Activated CD4-positive, alpha-beta memory T cell treated with anti-CD3 and anti-CD28 coated beads, Interleukin-2, amount 10 ng/mL, durations not matched to agents 7 days and 5 days (primary cell): Measurements from ENCODE around the gene ENTPD3. TPM values are rescaled to one million over a fixed set of nuclear protein-coding genes. Genes with fewer than 3 reads are reported as not detected.

ENCODE experiments used
- CTCF ChIA-PET: fragments of 350-600 bp; sonication (Branson Sonifier 250); formaldehyde crosslinking; loops from one replicate; lab custom pipeline; 2021; ENCODE audit warnings: antibody characterized with exemption, inconsistent platforms; lab: Charles Lee
- POLR2A ChIA-PET: fragments of 350-600 bp; sonication (Branson Sonifier 250); formaldehyde crosslinking; loops from one replicate; lab custom pipeline; 2021; ENCODE audit warnings: antibody characterized with exemption; lab: Charles Lee
- DNase-seq: peaks from one replicate; pipeline ENCODE4 v3.0.0-alpha.2; 2020
- H3K27ac Mint-ChIP-seq: one replicate; pipeline ENCODE4 v1.8.0; 2021; ENCODE audit warnings: mild to moderate bottlenecking, mixed read lengths
- H3K27me3 Mint-ChIP-seq: one replicate; pipeline ENCODE4 v1.8.0; 2021; ENCODE audit warnings: mixed read lengths
- H3K36me3 Mint-ChIP-seq: one replicate; pipeline ENCODE4 v1.8.0; 2021; ENCODE audit warnings: low read depth, mixed read lengths
- H3K4me1 Mint-ChIP-seq: one replicate; pipeline ENCODE4 v1.8.0; 2021; ENCODE audit warnings: mixed read lengths
- H3K4me3 Mint-ChIP-seq: one replicate; pipeline ENCODE4 v1.8.0; 2021; ENCODE audit warnings: mild to moderate bottlenecking, mixed read lengths
- H3K9me3 Mint-ChIP-seq: one replicate; pipeline ENCODE4 v1.8.0; 2021; ENCODE audit warnings: mixed read lengths
- total RNA-seq, 2 experiments: library from RNA; stranded (reverse); gene quantifications; one replicate each; pipeline ENCODE4 v1.2.3, GENCODE V29; 2021

Gene ENTPD3
- total RNA-seq, 2 experiments from 2014 or later: not detected

DNA sequence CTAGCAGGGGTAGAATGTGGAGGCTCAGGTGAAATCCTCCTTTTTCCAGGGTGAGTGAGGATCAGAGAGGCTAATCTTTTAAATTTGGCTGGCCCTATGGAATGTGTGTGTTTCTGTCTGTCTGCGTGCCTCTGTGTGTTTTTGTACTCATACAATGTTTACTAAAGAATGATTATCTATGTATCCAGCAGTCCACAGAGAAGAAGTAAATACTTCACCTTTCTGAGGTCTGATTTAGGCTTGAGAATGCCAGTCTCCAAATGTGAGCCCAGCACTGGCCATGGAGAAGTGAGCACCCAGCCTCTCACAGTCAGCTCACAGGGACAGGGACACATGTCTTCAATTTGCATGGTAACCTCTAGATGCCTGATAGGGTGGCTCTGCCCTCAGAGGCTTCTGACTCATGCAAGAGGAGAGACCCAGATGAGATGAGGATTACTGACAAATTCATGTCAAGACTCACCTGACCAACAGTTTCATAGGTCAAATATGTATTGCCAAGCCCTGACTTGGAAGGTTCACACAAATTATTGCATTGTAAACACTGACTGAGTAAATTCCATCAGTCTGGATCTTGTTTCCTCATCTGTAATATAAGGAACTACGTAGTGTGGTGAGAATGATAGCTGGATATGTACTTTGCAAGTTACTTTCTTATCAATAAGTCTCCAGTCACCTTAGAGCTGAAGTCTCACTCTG lies 31.0 kb downstream of the ENTPD3 start:
- H3K27ac Mint-ChIP-seq: no peak overlapping the region
- H3K4me1 Mint-ChIP-seq: no peaks in the 10 kb centered on the region
- no peak overlapping the region for H3K4me3 Mint-ChIP-seq
- ChIA-PET CTCF (no interaction called here), POLR2A (no interaction called here)
- no peaks in the 10 kb centered on the region for H3K9me3 Mint-ChIP-seq
- H3K36me3 Mint-ChIP-seq: no peaks in the 10 kb centered on the region
- DNase-seq: no peak
- H3K27me3 Mint-ChIP-seq: peaks cover 6% of the 10 kb centered on the region

DNA sequence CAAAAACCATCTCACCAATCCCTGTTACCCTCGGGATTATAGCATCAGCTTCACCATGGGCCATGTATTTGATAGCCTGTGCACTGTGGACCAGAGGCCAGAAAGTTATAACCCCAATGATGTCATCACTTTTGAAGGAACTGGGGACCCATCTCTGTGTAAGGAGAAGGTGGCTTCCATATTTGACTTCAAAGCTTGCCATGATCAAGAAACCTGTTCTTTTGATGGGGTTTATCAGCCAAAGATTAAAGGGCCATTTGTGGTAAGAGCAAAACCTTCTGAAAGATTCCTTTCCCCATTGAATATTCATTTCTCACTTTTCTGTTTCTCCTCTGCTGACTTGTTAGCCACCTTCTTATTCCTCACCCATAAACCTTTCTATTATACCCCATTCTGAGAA lies 35.9 kb downstream of the ENTPD3 start:
- ChIA-PET CTCF (no interaction called here), POLR2A (no interaction called here)
- Mint-ChIP-seq H3K27ac (no peak overlapping the region), H3K36me3 (no peaks in the 10 kb centered on the region), H3K4me1 (no peaks in the 10 kb centered on the region), H3K4me3 (no peak overlapping the region), H3K9me3 (no peaks in the 10 kb centered on the region), H3K27me3 (no peaks in the 10 kb centered on the region)
- no peak for DNase-seq

DNA sequence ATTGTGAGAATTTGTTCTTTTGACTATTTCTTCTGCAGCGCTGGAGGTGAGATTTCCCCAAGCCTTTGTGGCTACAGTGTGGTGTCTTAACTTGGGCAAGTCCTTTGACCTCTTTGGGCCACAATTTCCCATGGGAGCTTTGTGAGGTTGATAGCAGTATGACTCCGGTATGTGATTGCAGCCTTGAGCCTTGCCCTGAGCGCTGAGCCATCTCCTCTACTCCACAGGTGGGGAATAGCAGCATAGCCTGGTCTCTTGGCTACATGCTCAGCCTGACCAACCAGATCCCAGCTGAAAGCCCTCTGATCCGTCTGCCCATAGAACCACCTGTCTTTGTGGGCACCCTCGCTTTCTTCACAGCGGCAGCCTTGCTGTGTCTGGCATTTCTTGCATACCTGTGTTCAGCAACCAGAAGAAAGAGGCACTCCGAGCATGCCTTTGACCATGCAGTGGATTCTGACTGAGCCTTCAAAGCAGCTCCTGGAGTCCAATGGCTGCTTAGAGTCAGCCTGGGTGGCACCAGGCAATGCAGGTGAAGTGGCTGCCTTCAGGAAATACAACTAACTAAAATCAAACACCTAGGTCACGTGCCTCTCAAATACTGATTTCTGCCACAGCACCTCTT lies 40.2 kb downstream of the ENTPD3 start:
- H3K9me3 Mint-ChIP-seq: no peaks in the 10 kb centered on the region
- no peak overlapping the region for H3K27ac Mint-ChIP-seq
- no peaks in the 10 kb centered on the region for H3K4me1 Mint-ChIP-seq
- no peaks in the 10 kb centered on the region for H3K36me3 Mint-ChIP-seq
- ChIA-PET CTCF (no interaction called here), POLR2A (no interaction called here)
- no peak for DNase-seq
- H3K4me3 Mint-ChIP-seq: no peak overlapping the region
- H3K27me3 Mint-ChIP-seq: no peaks in the 10 kb centered on the region

DNA sequence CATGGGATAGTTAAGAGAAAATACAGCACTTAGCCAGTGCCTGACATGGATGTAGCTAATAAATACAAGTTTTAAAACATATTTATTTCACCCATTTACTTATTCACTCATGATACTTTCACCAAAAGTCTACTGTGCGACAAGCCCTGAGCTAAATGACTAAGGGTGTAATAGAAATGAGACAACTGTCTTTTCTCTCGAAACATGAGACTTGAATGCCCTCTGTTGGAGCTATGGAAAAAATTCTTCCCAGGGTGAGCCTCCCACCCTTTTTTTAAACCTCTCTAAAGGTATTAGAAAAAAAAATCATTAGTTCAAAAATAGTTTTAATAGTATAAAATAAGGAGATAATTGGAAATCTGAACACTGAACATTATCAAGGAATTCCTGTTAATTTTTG lies 45.8 kb downstream of the ENTPD3 start:
- Mint-ChIP-seq H3K27me3 (no peaks in the 10 kb centered on the region), H3K27ac (no peak overlapping the region), H3K4me3 (no peak overlapping the region), H3K4me1 (no peaks in the 10 kb centered on the region), H3K36me3 (no peaks in the 10 kb centered on the region), H3K9me3 (no peaks in the 10 kb centered on the region)
- no peak for DNase-seq
- CTCF ChIA-PET: no interaction called here
- POLR2A ChIA-PET: no interaction called here

DNA sequence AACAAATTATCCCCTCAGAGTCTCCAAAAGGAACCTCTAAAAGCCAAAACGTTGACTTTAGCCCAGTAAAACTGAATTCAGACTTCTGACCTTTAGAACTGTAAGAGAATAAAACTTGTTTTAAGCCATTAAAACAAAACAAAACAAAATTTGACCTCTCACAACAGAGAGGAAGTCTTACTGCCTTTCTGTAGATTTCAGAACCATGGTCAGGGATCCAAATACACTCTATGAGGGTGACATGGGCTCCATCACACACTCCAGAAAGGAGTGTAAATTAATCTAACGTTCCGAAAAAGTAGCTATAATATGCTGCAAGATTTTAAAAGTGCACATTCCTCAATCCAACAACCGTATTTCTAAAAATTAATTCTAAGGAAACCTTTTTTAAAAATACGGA lies 50.9 kb downstream of the ENTPD3 start:
- H3K9me3 Mint-ChIP-seq: peaks cover 2% of the 10 kb centered on the region
- H3K4me3 Mint-ChIP-seq: no peak overlapping the region
- POLR2A ChIA-PET: interaction anchor here (1.0 kb wide), 1 partner anchor 14 kb away, joined by 6 read pairs; no protein-coding TSS in a partner anchor
- CTCF ChIA-PET: no interaction called here
- H3K27me3 Mint-ChIP-seq: no peaks in the 10 kb centered on the region
- no peaks in the 10 kb centered on the region for H3K4me1 Mint-ChIP-seq
- no peak overlapping the region for H3K27ac Mint-ChIP-seq
- H3K36me3 Mint-ChIP-seq: no peaks in the 10 kb centered on the region
- DNase-seq: no peak

DNA sequence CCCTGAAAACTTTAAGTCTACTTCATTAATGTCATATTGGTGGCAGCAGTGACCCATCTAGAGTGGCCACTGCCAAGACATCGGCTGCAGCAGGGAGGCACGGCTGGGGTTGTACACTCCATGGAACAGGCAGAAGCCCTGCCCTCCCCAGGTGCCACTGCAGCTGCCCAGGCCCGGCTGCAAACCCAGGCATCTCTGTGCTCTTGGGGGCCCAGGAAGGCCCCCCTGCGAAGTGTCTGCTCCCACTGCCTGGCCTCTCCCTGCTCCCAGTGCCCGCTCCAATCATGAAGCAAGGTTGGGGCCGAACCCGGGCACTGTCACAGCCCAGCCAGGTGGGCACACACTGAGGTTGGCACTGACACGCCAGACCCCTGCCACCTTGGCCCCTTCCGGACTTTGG lies 58.1 kb downstream of the ENTPD3 start:
- peaks cover 2% of the 10 kb centered on the region for H3K9me3 Mint-ChIP-seq
- CTCF ChIA-PET: no interaction called here
- no peak for DNase-seq
- POLR2A ChIA-PET: no interaction called here
- no peak overlapping the region for H3K27ac Mint-ChIP-seq
- H3K4me1 Mint-ChIP-seq: no peaks in the 10 kb centered on the region
- H3K4me3 Mint-ChIP-seq: no peak overlapping the region
- H3K27me3 Mint-ChIP-seq: no peaks in the 10 kb centered on the region
- H3K36me3 Mint-ChIP-seq: no peaks in the 10 kb centered on the region

DNA sequence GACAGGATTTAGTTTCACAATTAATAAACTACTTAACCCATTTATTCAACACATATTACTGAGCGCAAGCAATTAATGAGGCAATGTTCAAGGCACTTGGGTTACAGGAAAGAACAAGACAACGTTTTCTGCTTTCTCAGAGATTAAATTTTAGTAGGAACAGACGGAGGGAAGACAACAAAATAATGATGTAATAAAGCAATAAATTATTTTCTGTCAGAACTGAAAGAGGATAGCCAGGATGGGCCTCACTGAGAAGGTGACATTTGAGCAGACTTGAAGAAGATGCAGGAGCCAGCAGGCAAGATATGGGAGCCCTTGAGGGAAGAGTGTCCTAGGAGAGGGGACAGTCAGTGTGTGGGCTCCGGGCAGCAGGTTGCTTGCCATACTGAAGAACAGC lies 58.9 kb downstream of the ENTPD3 start:
- H3K9me3 Mint-ChIP-seq: no peaks in the 10 kb centered on the region
- POLR2A ChIA-PET: no interaction called here
- no peak for DNase-seq
- no peak overlapping the region for H3K27ac Mint-ChIP-seq
- H3K36me3 Mint-ChIP-seq: no peaks in the 10 kb centered on the region
- H3K27me3 Mint-ChIP-seq: no peaks in the 10 kb centered on the region
- H3K4me1 Mint-ChIP-seq: peaks cover 2% of the 10 kb centered on the region
- CTCF ChIA-PET: no interaction called here
- H3K4me3 Mint-ChIP-seq: no peak overlapping the region

DNA sequence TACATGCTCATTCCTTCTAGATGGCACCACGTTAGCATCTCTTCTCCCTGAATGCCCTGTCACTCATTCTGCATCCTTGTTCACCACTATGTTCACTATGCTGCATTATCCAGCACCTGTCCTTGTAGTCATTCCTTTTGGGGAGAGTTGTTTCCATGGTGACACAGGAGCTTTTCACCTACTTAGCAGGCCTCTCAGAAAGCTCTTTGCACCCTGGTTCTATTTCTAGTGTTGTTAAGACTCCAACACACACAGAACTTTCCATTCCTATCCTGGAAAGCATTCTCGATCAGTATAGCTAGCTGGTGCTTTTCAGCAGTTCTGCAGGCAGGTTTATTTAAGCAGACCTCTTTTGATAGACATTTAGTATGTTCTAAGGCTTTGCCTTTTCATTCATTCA lies 63.5 kb downstream of the ENTPD3 start:
- CTCF ChIA-PET: interaction anchor here (0.9 kb wide), 1 partner anchor 259 kb away, joined by 3 read pairs; no protein-coding TSS in a partner anchor
- H3K4me3 Mint-ChIP-seq: no peak overlapping the region
- no peak for DNase-seq
- H3K27ac Mint-ChIP-seq: no peak overlapping the region
- no peaks in the 10 kb centered on the region for H3K27me3 Mint-ChIP-seq
- peaks cover 33% of the 10 kb centered on the region for H3K4me1 Mint-ChIP-seq
- POLR2A ChIA-PET: no interaction called here
- no peaks in the 10 kb centered on the region for H3K36me3 Mint-ChIP-seq
- no peaks in the 10 kb centered on the region for H3K9me3 Mint-ChIP-seq

DNA sequence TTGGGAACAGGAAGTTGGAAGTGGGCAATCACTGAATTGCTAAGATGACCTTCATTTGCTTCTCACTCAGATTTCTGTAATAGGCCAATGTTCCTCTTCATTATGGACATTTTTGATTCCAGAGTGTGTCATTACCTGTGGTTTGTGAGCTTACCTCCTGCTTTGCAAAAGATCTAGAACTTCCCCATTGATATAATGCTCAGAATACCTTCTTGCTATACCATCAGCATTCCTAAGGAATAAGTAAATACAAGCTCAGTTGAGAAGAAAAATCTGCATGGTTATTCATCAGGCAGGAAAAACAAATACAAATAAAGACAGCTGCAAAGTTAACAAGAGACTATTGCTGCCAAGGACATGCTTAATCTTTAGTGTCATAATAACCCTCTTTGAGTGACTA lies 64.6 kb downstream of the ENTPD3 start:
- H3K27me3 Mint-ChIP-seq: no peaks in the 10 kb centered on the region
- H3K9me3 Mint-ChIP-seq: no peaks in the 10 kb centered on the region
- H3K36me3 Mint-ChIP-seq: no peaks in the 10 kb centered on the region
- ChIA-PET CTCF (interaction anchor here (0.9 to 2.6 kb wide), 2 partner anchors 125 to 260 kb away, joined by 3 to 6 read pairs; no protein-coding TSS in a partner anchor), POLR2A (interaction anchor here (0.7 to 3.1 kb wide), 6 partner anchors 9 to 143 kb away, joined by 3 to 46 read pairs (median 5); partner anchors contain the start of genes EIF1B and ZNF621)
- H3K27ac Mint-ChIP-seq: peak overlapping the region; percentile 93
- DNase-seq: no peak
- H3K4me3 Mint-ChIP-seq: peak overlapping the region; percentile 86
- H3K4me1 Mint-ChIP-seq: peaks cover 42% of the 10 kb centered on the region

DNA sequence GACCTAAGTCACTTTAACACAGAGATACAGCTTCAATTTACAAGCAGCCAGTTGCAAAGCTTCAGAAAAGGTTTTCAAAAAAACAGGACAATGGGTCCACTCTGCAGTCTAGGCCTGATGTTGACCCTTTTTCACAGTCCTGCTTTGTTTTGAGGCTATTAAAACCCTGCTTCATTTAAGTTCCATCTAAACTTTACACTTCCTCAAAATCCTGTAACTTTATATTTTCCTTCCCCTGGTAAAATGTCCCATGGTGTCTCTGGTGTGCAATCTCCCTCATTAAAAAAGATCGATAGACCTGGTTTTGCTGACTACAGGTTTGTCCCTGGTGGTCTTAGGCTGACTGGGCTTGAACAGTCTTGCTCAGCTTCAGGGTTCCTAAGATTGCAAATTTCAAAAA lies 65.1 kb downstream of the ENTPD3 start:
- Mint-ChIP-seq H3K27me3 (no peaks in the 10 kb centered on the region), H3K9me3 (no peaks in the 10 kb centered on the region), H3K4me1 (peaks cover 46% of the 10 kb centered on the region), H3K27ac (peak overlapping the region; percentile 93), H3K4me3 (peak overlapping the region; percentile 86), H3K36me3 (peaks cover 1% of the 10 kb centered on the region)
- ChIA-PET CTCF (interaction anchor here (0.5 to 2.6 kb wide), 4 partner anchors 73 to 1595 kb away, joined by 3 to 6 read pairs (median 4); no protein-coding TSS in a partner anchor), POLR2A (interaction anchor here (0.7 to 3.5 kb wide), 11 partner anchors 9 to 748 kb away, joined by 3 to 46 read pairs (median 6); partner anchors contain the start of genes CTNNB1, EIF1B, ENTPD3 and ZNF619)
- no peak for DNase-seq

DNA sequence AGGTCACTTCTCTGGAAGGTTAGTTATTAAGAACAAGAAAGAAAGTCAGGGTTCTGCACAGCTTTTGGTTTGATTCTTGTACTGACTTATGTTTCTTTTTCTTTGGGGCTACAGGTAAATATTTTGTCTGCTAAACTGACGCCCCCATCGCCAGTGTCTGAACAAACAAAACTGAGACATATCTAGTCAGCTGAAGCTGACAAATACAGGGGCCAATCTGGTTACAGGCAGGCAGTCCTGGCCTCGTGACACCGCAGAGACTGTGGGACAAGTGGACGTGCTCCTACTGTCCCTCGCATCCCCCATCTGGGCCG lies 65.5 kb downstream of the ENTPD3 start:
- H3K27ac Mint-ChIP-seq: peak overlapping the region; percentile 93
- CTCF ChIA-PET: interaction anchor here (0.5 to 2.6 kb wide), 4 partner anchors 73 to 1594 kb away, joined by 3 to 6 read pairs (median 4); no protein-coding TSS in a partner anchor
- no peaks in the 10 kb centered on the region for H3K27me3 Mint-ChIP-seq
- no peaks in the 10 kb centered on the region for H3K9me3 Mint-ChIP-seq
- POLR2A ChIA-PET: interaction anchor here (0.7 to 3.5 kb wide), 12 partner anchors 9 to 747 kb away, joined by 3 to 46 read pairs (median 6); partner anchors contain the start of genes CTNNB1, EIF1B, ENTPD3 and ZNF619
- peak overlapping the region; percentile 86 for H3K4me3 Mint-ChIP-seq
- peaks cover 3% of the 10 kb centered on the region for H3K36me3 Mint-ChIP-seq
- DNase-seq: no peak
- peaks cover 46% of the 10 kb centered on the region for H3K4me1 Mint-ChIP-seq

DNA sequence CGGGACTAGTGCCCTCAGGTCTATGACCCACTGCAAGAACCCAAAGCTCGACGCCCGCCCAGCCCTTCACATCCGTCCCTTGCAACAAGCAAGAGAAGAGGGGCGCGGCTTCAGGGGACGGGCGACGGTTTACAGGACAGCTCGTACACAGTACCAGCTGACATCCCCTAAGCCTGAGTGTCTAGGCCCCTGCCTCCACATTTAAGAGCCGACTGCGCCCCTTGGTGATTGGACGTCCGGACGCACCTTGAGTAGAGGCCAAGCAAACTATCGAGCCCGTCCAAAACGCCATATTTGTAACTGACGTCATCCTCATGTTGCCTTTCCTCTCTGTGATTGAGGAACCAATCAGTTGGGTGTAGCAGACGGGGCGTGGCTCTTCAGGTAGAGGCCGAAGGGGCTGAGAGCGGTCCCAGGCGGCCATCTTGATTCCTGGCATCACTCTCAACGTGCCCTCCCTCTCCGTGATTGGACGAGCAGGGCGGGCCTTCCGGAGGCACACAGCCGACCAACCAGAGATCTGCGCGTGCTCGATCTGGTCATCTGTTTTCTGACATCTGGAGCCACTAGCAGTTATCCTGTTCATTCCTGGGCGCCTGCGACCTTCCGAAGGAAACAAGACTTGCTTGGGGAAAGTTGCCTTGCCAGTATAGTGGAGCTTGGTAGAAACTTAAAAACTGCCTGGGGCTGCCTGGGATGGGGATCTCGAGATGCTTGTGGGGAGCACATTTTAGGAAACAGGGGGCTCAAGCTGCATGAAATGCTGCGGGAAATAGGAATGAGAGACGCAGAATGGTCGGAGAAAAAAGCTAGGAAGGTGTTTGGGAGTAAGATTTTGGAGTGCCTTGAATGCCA lies 66.1 kb downstream of the ENTPD3 start:
- H3K4me1 Mint-ChIP-seq: peaks cover 50% of the 10 kb centered on the region
- POLR2A ChIA-PET: interaction anchor here (0.8 to 3.5 kb wide), 12 partner anchors 8 to 747 kb away, joined by 3 to 46 read pairs (median 6); partner anchors contain the start of genes CTNNB1, EIF1B, ENTPD3 and ZNF619
- peak overlapping the region; percentile 86 for H3K4me3 Mint-ChIP-seq
- CTCF ChIA-PET: interaction anchor here (0.7 to 2.6 kb wide), 4 partner anchors 71 to 260 kb away, joined by 3 to 6 read pairs (median 4); no protein-coding TSS in a partner anchor
- no peaks in the 10 kb centered on the region for H3K27me3 Mint-ChIP-seq
- DNase-seq: peak; percentile 97
- H3K9me3 Mint-ChIP-seq: no peaks in the 10 kb centered on the region
- peaks cover 9% of the 10 kb centered on the region for H3K36me3 Mint-ChIP-seq
- H3K27ac Mint-ChIP-seq: peak overlapping the region; percentile 93
